WTC11 (cell line): Measurements from ENCODE around the gene IFT20. TPM values are rescaled to one million over a fixed set of nuclear protein-coding genes. Genes with fewer than 3 reads are reported as not detected.

Source experiments
- ATAC-seq: fragments of 200-7000 bp; cut with Tn5 transposase; 2 replicates; pipeline ENCODE4 v1.10.0; 2021; ENCODE audit warnings: mild to moderate bottlenecking, moderate library complexity
- CTCF ChIA-PET: fragments of 300-600 bp; sonication (Branson Sonifier 250); formaldehyde crosslinking; loops from one replicate; lab custom pipeline; 2021; ENCODE audit warnings: antibody characterized with exemption; lab: Charles Lee
- POLR2A ChIA-PET: fragments of 350-600 bp; sonication (Branson Sonifier 250); formaldehyde crosslinking; loops from one replicate; lab custom pipeline; 2021; ENCODE audit warnings: antibody characterized with exemption; lab: Charles Lee
- DNase-seq: peaks from one replicate; pipeline ENCODE4 v3.0.0; 2021; ENCODE audit warnings: low spot score
- H3K27ac Mint-ChIP-seq: 2 replicates; pipeline ENCODE4 v1.8.0; 2021; ENCODE audit warnings: mixed read lengths
- H3K27me3 Mint-ChIP-seq: 2 replicates; pipeline ENCODE4 v1.8.0; 2021; ENCODE audit warnings: low read depth, mild to moderate bottlenecking, moderate library complexity, mixed read lengths
- H3K36me3 Mint-ChIP-seq: 2 replicates; pipeline ENCODE4 v1.8.0; 2021; ENCODE audit warnings: mixed read lengths
- H3K4me1 Mint-ChIP-seq: 2 replicates; pipeline ENCODE4 v1.8.0; 2022; ENCODE audit warnings: mixed read lengths
- H3K4me3 Mint-ChIP-seq: 2 replicates; pipeline ENCODE4 v1.8.0; 2021; ENCODE audit warnings: mild to moderate bottlenecking, moderate library complexity, mixed read lengths
- H3K9me3 Mint-ChIP-seq: 2 replicates; pipeline ENCODE4 v1.8.0; 2021; ENCODE audit warnings: mixed read lengths
- ATF2 ChIP-seq: sonication (generic); formaldehyde crosslinking; IDR thresholded peaks from 2 replicates; pipeline ENCODE4 v1.8.1; 2022; ENCODE audit warnings: low read depth, missing genetic modification reagents, borderline replicate concordance
- FOXK1 ChIP-seq: sonication (generic); formaldehyde crosslinking; IDR thresholded peaks from 2 replicates; pipeline ENCODE4 v1.8.0; 2022; ENCODE audit warnings: mild to moderate bottlenecking, moderate library complexity, missing genetic modification reagents
- FOXP1 ChIP-seq: sonication (generic); formaldehyde crosslinking; IDR thresholded peaks from 2 replicates; pipeline ENCODE4 v1.8.0; 2022; ENCODE audit warnings: missing genetic modification reagents, mild to moderate bottlenecking, moderate library complexity, borderline replicate concordance
- GTF2I ChIP-seq: fragments of 250-450 bp; sonication (Bioruptor Pico); conservative IDR thresholded peaks from 2 replicates; pipeline ENCODE4 v1.4.0; 2021; ENCODE audit warnings: mild to moderate bottlenecking
- KAT7 ChIP-seq: sonication (generic); formaldehyde crosslinking; IDR thresholded peaks from 2 replicates; pipeline ENCODE4 v1.8.1; 2023; ENCODE audit warnings: missing genetic modification reagents, mild to moderate bottlenecking, borderline replicate concordance
- NFYB ChIP-seq: sonication (generic); formaldehyde crosslinking; conservative IDR thresholded peaks from 2 replicates; pipeline ENCODE4 v1.8.0; 2022; ENCODE audit warnings: low read depth, missing genetic modification reagents
- NR2C2 ChIP-seq: sonication (generic); formaldehyde crosslinking; IDR thresholded peaks from 2 replicates; pipeline ENCODE4 v1.8.0; 2022; ENCODE audit warnings: mild to moderate bottlenecking, missing genetic modification reagents
- PRRX2 ChIP-seq: fragments of 250-450 bp; sonication (Bioruptor Pico); IDR thresholded peaks from 2 replicates; pipeline ENCODE4 v1.8.0; 2021; ENCODE audit warnings: mild to moderate bottlenecking
- ZNF121 ChIP-seq: sonication (generic); formaldehyde crosslinking; IDR thresholded peaks from 2 replicates; pipeline ENCODE4 v1.8.0; 2023; ENCODE audit warnings: missing genetic modification reagents
- total RNA-seq: library from RNA; stranded (reverse); gene quantifications from 3 replicates; pipeline ENCODE4 v1.2.3, GENCODE V29; 2021
- TF ChIP-seq, protein P1 (sequence below): sonication (generic); formaldehyde crosslinking; IDR thresholded peaks from 2 replicates; pipeline ENCODE4 v1.8.0; 2023; ENCODE audit warnings: missing genetic modification reagents, mild to moderate bottlenecking, borderline replicate concordance
- TF ChIP-seq, protein P2 (sequence below): sonication (generic); formaldehyde crosslinking; IDR thresholded peaks from 2 replicates; pipeline ENCODE4 v1.8.1; 2023; ENCODE audit warnings: mild to moderate bottlenecking, missing genetic modification reagents, moderate library complexity
- TF ChIP-seq, protein P3 (sequence below): fragments of 250-450 bp; sonication (Bioruptor Pico); IDR thresholded peaks from 2 replicates; pipeline ENCODE4 v1.9.0; 2021; ENCODE audit warnings: mild to moderate bottlenecking, borderline replicate concordance
- TF ChIP-seq, protein P4 (sequence below): sonication (generic); formaldehyde crosslinking; IDR thresholded peaks from 2 replicates; pipeline ENCODE4 v1.8.1; 2022; ENCODE audit warnings: mild to moderate bottlenecking, moderate library complexity, missing genetic modification reagents
- TF ChIP-seq, protein P5 (sequence below): sonication (generic); formaldehyde crosslinking; IDR thresholded peaks from 2 replicates; pipeline ENCODE4 v1.8.1; 2022; ENCODE audit warnings: low read depth, mild to moderate bottlenecking, moderate library complexity, missing genetic modification reagents, borderline replicate concordance
- TF ChIP-seq, protein P6 (sequence below): sonication (generic); formaldehyde crosslinking; IDR thresholded peaks from 2 replicates; pipeline ENCODE4 v1.8.0; 2023; ENCODE audit warnings: mild to moderate bottlenecking, missing genetic modification reagents

IFT20 gene
- total RNA-seq, 1 experiment from 2014 or later: 17.6 TPM

- no peaks in the 10 kb centered on the region for H3K9me3 Mint-ChIP-seq
- ATAC-seq: no peak
- TF ChIP-seq, protein P1, sequence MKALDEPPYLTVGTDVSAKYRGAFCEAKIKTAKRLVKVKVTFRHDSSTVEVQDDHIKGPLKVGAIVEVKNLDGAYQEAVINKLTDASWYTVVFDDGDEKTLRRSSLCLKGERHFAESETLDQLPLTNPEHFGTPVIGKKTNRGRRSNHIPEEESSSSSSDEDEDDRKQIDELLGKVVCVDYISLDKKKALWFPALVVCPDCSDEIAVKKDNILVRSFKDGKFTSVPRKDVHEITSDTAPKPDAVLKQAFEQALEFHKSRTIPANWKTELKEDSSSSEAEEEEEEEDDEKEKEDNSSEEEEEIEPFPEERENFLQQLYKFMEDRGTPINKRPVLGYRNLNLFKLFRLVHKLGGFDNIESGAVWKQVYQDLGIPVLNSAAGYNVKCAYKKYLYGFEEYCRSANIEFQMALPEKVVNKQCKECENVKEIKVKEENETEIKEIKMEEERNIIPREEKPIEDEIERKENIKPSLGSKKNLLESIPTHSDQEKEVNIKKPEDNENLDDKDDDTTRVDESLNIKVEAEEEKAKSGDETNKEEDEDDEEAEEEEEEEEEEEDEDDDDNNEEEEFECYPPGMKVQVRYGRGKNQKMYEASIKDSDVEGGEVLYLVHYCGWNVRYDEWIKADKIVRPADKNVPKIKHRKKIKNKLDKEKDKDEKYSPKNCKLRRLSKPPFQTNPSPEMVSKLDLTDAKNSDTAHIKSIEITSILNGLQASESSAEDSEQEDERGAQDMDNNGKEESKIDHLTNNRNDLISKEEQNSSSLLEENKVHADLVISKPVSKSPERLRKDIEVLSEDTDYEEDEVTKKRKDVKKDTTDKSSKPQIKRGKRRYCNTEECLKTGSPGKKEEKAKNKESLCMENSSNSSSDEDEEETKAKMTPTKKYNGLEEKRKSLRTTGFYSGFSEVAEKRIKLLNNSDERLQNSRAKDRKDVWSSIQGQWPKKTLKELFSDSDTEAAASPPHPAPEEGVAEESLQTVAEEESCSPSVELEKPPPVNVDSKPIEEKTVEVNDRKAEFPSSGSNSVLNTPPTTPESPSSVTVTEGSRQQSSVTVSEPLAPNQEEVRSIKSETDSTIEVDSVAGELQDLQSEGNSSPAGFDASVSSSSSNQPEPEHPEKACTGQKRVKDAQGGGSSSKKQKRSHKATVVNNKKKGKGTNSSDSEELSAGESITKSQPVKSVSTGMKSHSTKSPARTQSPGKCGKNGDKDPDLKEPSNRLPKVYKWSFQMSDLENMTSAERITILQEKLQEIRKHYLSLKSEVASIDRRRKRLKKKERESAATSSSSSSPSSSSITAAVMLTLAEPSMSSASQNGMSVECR (CRISPR knock-in tag): no peak
- TF ChIP-seq, protein P2, sequence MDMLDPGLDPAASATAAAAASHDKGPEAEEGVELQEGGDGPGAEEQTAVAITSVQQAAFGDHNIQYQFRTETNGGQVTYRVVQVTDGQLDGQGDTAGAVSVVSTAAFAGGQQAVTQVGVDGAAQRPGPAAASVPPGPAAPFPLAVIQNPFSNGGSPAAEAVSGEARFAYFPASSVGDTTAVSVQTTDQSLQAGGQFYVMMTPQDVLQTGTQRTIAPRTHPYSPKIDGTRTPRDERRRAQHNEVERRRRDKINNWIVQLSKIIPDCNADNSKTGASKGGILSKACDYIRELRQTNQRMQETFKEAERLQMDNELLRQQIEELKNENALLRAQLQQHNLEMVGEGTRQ (CRISPR knock-in tag): no peak
- TF ChIP-seq, protein P3, sequence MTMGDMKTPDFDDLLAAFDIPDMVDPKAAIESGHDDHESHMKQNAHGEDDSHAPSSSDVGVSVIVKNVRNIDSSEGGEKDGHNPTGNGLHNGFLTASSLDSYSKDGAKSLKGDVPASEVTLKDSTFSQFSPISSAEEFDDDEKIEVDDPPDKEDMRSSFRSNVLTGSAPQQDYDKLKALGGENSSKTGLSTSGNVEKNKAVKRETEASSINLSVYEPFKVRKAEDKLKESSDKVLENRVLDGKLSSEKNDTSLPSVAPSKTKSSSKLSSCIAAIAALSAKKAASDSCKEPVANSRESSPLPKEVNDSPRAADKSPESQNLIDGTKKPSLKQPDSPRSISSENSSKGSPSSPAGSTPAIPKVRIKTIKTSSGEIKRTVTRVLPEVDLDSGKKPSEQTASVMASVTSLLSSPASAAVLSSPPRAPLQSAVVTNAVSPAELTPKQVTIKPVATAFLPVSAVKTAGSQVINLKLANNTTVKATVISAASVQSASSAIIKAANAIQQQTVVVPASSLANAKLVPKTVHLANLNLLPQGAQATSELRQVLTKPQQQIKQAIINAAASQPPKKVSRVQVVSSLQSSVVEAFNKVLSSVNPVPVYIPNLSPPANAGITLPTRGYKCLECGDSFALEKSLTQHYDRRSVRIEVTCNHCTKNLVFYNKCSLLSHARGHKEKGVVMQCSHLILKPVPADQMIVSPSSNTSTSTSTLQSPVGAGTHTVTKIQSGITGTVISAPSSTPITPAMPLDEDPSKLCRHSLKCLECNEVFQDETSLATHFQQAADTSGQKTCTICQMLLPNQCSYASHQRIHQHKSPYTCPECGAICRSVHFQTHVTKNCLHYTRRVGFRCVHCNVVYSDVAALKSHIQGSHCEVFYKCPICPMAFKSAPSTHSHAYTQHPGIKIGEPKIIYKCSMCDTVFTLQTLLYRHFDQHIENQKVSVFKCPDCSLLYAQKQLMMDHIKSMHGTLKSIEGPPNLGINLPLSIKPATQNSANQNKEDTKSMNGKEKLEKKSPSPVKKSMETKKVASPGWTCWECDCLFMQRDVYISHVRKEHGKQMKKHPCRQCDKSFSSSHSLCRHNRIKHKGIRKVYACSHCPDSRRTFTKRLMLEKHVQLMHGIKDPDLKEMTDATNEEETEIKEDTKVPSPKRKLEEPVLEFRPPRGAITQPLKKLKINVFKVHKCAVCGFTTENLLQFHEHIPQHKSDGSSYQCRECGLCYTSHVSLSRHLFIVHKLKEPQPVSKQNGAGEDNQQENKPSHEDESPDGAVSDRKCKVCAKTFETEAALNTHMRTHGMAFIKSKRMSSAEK (CRISPR knock-in tag): no peak
- no peak for TF ChIP-seq NFYB
- TF ChIP-seq, protein P4, sequence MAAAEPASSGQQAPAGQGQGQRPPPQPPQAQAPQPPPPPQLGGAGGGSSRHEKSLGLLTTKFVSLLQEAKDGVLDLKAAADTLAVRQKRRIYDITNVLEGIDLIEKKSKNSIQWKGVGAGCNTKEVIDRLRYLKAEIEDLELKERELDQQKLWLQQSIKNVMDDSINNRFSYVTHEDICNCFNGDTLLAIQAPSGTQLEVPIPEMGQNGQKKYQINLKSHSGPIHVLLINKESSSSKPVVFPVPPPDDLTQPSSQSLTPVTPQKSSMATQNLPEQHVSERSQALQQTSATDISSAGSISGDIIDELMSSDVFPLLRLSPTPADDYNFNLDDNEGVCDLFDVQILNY (CRISPR knock-in tag): no peak
- no peak for TF ChIP-seq GTF2I (CRISPR knock-in tag)
- TF ChIP-seq ZNF121 (CRISPR knock-in tag): no peak
- TF ChIP-seq PRRX2 (CRISPR knock-in tag): no peak
- TF ChIP-seq FOXK1 (CRISPR knock-in tag): no peak
- TF ChIP-seq, protein P5, sequence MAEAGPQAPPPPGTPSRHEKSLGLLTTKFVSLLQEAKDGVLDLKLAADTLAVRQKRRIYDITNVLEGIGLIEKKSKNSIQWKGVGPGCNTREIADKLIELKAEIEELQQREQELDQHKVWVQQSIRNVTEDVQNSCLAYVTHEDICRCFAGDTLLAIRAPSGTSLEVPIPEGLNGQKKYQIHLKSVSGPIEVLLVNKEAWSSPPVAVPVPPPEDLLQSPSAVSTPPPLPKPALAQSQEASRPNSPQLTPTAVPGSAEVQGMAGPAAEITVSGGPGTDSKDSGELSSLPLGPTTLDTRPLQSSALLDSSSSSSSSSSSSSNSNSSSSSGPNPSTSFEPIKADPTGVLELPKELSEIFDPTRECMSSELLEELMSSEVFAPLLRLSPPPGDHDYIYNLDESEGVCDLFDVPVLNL (CRISPR knock-in tag): no peak
- TF ChIP-seq FOXP1: no peak
- no peak for TF ChIP-seq ATF2
- no peak for TF ChIP-seq KAT7 (CRISPR knock-in tag)
- TF ChIP-seq, protein P6, sequence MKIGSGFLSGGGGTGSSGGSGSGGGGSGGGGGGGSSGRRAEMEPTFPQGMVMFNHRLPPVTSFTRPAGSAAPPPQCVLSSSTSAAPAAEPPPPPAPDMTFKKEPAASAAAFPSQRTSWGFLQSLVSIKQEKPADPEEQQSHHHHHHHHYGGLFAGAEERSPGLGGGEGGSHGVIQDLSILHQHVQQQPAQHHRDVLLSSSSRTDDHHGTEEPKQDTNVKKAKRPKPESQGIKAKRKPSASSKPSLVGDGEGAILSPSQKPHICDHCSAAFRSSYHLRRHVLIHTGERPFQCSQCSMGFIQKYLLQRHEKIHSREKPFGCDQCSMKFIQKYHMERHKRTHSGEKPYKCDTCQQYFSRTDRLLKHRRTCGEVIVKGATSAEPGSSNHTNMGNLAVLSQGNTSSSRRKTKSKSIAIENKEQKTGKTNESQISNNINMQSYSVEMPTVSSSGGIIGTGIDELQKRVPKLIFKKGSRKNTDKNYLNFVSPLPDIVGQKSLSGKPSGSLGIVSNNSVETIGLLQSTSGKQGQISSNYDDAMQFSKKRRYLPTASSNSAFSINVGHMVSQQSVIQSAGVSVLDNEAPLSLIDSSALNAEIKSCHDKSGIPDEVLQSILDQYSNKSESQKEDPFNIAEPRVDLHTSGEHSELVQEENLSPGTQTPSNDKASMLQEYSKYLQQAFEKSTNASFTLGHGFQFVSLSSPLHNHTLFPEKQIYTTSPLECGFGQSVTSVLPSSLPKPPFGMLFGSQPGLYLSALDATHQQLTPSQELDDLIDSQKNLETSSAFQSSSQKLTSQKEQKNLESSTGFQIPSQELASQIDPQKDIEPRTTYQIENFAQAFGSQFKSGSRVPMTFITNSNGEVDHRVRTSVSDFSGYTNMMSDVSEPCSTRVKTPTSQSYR (CRISPR knock-in tag): no peak
- TF ChIP-seq NR2C2 (CRISPR knock-in tag): no peak
- TF ChIP-seq, all 79 proteins: peak for 0
- Mint-ChIP-seq H3K27ac (peak overlapping the region; percentile 91), H3K36me3 (peaks cover 2% of the 10 kb centered on the region; the same call in 1 of the 2 replicates), H3K4me3 (peak overlapping the region; percentile 99), H3K4me1 (peaks cover 20% of the 10 kb centered on the region), H3K27me3 (no peaks in the 10 kb centered on the region)
- ChIA-PET POLR2A (interaction anchor here (1.4 to 2.5 kb wide), 2 partner anchors 8 to 15 kb away, joined by 4 to 17 read pairs; partner anchors contain the start of gene TMEM97), CTCF (interaction anchor here (2.5 to 3.6 kb wide), 2 partner anchors 16 to 73 kb away, joined by 12 to 17 read pairs; partner anchors contain the start of genes SLC46A1 and TMEM97)
- no peak for DNase-seq
Measured at GRCh38 chr17:28334171-28334570, 1.1 kb downstream of the IFT20 start.
